GM21576 (cell line): ENCODE data around the gene ASAP2.
"Not testable (repeated sequence)": the region's sequence is repeated elsewhere in the genome, so short reads cannot be mapped to it uniquely, and the experiment has no call there.

ENCODE experiments used
- ATAC-seq: cut with Tn5 transposase; IDR thresholded peaks from one replicate; pipeline ENCODE4 v1.9.1; 2021; ENCODE audit warnings: mild to moderate bottlenecking, moderate library complexity; ENCODE audit not compliant: unreplicated experiment

ASAP2 gene

GRCh38 chr2:9210030-9210429, 3.4 kb downstream of the ASAP2 start:
- no peak for ATAC-seq

DNA sequence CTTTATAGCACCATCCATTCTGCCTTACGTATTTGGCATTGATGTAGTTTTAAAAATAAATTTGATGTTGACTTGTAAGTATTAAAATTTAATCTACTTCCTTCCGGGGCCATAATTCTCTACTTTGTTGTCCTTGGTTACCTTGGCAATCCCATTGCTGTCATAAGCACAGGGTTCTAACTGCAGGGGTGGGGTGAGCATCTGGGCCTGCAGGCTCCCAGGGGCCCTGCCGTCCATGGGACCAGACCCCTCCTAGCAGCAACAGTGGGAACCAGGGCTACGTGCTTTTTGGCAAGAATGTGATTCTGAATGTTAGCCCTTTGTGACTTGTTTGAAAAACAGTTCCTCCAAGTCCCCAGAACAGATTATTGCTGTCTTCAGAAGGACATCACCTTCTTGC, 4.9 kb downstream of the ASAP2 start:
- ATAC-seq, result no peak

DNA sequence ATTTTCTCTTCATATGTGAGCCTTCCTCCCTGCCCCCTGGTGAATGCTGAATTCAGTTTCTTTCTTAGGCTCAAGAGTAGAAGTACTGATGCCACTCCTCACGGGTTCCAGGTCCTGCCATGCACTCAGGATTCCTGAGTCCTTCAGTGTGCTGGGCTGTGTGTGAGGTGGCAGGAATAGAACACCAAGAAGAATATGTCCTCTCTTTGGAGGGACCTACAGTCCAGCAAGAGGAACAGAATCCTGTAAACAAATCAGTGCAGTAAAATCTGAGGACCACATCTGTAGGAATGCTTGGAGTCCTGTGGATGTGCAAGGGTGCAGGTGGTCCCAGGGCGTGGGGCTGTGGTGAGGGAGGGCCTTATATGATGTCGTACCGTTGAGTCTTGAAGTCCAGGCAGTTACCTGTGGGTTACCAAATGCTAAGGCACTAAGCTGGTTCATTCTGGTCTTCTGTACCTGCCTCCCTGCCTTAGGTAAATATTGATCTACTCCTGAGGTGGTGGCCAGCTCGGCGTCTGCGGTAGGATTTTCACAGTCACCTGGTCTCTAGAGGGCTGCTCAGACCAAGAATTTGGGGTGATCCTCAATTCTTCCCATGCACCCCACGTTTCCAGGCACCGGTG, 5.5 kb downstream of the ASAP2 start:
- ATAC-seq, result no peak

DNA sequence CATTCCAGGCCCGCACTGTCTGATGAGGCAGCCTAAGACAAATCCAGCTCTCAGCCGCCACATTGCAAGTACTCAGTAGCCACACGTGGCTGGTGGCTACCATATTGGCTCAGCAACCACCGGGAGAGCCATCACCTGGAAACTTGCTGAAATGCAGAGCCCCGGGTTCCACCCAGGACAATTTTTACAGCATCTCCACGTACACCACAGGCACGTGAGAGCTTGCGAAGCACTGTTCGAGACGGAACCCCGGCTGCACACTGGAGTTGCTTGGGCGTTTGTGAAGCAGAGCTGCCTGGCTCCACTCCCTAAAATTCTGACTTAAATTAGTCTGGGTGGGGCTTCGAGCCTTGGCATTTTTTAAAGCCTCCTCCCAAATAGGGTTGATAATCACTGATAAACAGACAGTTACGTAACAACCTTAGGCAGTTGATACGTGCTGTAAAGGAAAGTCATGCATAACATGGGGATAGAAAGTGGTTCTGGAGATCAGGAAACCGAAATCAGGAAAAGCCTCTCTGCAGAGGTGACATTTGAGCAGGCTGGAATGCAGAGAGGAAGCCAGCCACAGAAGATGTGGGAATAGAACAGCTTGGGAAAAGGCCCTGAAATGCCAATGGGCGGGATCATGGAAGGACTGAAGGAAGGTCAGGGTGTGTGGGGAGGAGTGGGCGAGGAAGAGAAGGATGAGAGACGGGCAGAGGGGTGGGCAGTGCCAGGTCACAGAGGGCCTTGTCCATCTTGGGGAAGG, 6.2 kb downstream of the ASAP2 start:
- ATAC-seq, result no peak

GRCh38 chr2:9213477-9214051, 7.0 kb downstream of the ASAP2 start:
- ATAC-seq, result no peak

DNA sequence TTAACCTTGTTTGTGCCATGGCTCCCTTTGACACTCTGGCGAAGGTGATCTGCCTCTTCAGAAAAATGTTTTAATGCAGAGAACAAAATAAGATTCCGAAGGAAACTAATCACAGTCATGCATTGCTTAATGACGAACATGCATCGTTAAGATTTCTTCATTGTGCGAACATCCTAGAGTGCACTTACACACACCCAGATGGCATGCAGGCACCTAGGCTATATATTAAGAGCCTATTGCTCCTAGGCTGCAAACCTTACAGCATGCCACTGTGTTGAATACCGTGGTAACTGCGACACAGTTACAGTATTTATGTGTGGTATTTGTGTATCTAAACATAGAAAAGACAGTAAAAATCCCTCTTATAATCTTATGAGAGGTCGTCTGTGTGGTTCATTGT, 8.3 kb downstream of the ASAP2 start:
- ATAC-seq, result no peak

GRCh38 chr2:9215680-9216079, 9.1 kb downstream of the ASAP2 start:
- no peak for ATAC-seq

DNA sequence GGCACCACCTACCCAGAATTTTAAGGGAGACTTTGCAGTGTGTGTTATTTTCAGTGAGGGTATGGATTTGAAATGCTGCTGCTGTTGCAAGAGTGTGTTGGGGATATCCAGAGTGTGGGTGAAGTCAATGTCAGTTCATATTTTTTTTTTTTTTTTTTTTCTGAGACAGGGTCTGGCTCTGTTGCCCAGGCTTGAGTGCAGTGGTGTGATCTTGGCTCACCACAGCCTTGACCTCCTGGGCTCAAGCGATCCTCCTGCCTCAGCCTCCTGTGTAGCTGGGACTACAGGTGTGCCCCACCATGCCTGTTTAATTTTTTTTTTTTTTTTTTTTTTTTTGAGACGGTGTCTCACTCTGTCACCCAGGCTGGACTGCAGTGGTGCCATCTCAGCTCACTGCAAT, 9.5 kb downstream of the ASAP2 start:
- not testable (repeated sequence) for ATAC-seq

- no peak for ATAC-seq
Observed at GRCh38 chr2:9217838-9218770, 11.5 kb downstream of the ASAP2 start.

DNA sequence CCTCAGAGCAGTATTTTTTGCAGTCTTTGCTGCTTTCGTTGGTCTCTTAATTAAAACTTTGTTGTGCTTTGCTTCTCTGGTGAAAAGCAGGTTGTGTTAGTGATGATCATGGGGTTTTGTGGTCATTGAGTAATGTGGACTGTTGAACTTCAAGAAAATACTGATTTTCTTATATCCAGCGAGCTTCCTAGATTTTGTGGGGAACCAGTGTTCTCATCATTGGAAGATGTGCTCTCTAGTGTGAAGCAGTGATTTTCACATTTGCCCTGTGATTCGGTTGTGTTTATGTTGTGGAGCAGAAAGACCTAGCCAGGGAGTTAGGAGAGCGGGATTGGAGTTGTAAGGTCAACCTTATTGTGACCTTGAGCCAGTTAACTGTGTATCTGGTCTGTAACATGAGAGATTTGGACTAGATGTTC, 12.4 kb downstream of the ASAP2 start:
- ATAC-seq, result no peak

GRCh38 chr2:9220201-9220600, 13.6 kb downstream of the ASAP2 start:
- ATAC-seq, result no peak

DNA sequence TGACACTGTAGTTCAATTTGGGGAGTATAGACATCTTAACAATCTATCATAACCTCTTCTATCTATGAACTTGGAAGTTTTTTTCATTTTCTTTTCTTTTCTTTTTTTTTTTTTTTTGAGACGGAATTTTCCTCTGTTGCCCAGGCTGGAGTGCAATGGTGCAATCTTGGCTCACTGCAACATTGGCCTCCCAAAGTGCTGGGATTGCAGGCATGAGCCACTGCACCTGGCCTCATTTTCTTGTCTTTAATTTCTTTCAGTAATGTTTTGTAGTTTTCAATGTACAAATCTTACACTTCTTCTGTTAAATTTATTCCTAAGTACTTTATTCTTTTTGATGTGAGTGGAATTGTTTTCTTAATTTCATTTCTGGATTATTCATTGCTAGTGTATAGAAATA, 14.6 kb downstream of the ASAP2 start:
- no peak for ATAC-seq

GRCh38 chr2:9222239-9222892, 15.8 kb downstream of the ASAP2 start:
- ATAC-seq, result no peak

GRCh38 chr2:9222893-9223287, 16.3 kb downstream of the ASAP2 start:
- ATAC-seq, result no peak

DNA sequence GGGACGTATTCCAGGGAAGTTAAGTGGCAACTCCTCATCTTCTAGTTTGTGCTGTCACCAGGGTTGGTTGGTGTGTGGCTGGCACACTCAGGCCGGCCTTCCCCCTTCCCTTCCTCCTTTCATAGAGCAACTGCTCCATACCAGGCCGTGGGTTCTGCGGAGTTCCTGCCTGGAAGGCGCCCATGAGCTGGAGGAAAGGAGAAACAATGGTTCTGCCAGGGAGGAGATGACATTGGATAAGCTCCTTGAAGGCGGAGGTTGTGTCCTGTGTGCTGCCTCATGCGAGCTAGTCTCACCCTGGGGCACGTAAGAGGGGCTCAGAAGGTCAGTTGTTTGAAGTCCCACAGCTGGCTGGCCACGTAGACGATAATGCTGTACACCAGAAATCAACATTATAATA, 19.2 kb downstream of the ASAP2 start:
- ATAC-seq, result no peak

DNA sequence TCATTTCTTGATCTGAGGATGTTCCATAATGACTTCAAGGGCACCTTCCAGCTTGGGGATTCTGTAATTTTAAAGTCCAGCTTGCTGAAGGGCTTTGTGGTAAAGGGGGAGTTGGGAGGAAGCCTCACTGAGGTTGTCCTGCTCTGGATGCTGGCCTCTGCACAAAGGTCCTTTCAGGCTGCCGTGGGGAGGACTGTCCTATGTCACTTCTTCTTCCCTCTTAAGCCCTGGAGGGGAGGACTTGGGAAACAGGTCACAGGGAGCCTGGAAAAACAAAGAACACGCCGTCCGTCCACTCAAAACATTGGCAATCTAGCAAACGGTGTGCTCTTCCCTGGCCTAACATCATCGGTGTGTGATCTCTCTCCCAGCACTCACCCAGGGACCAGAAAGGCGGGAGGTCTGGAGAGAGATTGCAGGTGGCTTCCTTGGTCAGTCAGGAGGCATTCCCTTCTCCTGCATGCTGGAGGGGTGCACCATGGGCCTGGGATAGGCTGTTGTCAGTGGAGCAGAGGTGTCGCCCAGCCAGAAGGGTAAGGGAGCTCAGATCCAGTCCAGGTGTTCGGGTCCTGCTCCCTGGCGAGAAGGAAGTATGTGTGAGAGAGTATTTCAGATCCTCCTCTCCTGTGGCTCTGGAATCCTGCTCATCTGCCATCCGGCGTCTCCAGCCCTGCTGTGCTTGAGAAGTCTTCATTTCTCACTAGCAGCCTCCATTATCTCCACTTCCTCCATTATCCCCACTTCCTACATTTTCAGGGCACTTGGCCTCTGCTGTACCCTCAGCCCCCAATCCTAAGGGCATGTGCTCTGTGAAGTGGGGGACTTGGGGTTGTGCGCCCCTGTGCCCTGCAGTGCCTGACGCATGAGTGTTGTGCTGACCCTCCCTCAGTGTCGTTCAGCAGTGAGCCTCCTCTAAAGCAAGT, 20.1 kb downstream of the ASAP2 start:
- no peak for ATAC-seq

DNA sequence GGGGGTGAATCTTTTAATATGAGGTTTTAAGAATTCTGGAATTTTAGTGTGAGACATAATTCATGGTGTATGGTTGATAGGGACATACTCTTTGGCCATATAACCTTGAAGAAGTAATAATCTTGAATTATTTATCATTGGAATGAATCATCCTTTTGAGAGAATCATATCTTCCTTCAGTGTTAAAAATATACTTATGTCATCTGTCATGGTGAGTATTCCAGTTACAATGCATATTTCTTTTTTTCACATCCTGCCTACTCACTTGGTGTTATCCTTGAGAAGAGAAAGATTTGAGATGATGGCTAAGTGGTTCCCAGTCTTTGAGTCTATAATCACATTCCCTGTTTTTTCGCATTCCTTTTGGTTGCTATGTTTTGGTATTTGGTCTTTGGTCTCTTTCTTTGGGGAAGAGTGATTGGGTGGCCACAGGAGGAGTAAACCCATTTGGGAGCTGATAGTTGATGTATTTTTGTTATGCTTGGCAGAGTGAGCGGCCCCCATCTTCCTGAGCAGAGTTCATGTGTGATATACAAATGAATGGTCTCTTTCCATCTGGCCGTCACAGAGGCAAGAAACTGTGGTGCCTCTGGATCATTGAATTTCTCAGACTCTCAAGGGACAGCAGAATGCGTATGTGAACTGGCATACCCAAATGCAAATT, 21.6 kb downstream of the ASAP2 start:
- no peak for ATAC-seq

DNA sequence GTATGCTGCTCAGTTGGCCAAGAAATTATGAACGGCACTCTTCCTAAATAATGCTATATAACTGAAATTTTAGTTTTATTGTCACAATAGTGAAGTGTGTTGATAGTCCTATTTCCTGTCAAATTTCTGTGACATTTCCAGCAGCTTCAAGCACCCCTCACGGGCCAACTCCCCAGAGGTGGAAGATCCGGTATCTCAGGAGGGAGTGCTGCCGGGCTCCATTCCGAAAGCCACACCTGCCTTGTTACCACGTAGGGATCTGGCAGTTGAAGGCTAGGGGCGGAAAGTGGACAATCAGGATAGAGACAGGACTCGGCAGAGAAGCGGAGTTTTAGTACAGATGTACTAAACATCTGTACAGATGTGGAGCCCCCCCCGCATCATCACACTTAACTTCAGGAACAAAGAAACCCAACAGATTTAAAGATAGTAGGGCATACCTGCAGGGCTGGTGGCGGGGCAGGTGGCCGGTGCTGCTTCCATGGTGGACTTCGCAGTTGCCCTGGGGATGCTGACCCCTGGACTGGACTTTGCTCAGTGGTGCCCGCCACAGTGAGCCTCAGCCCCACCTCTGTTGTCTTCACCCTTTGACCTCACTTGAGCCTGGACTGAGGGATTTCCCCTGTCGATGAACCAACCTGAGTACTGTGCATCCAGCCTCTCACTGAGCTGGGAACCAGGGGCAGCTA, 22.3 kb downstream of the ASAP2 start:
- no peak for ATAC-seq

GRCh38 chr2:9229470-9229820, 22.8 kb downstream of the ASAP2 start:
- ATAC-seq, result no peak
